ENCODE measurements around the gene COL24A1. TPM values are rescaled to one million over a fixed set of nuclear protein-coding genes. Genes with fewer than 3 reads are reported as not detected.
"Not testable (repeated sequence)": the region's sequence is repeated elsewhere in the genome, so short reads cannot be mapped to it uniquely, and the experiment has no call there.

The COL24A1 gene
- polyA plus RNA-seq, 1 donor (not counting 4 experiments of a cell fraction or from before 2014, with no cell fraction given) = not detected

DNA sequence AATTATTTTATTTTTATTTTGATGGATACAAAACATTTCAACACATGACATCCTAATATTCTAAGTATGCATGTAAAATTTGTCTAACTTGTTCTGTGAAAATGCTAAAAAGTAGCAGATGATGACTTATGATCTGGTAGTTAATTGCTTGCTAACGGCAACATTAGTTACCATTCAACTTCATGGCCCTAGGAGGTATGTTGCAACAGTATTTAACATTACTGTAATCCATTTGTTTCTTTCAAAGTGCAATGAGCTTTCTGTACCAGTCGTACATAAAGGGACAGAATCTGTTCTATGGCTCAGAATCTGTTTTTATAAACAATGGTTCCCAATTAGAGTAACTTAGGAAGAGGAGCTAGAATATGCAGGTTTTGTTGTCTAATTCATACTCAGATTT lies 356.8 kb downstream of the COL24A1 start:
- H3K9me1 ChIP-seq (ENCODE audit: control insufficient read depth, extremely low read depth, insufficient read depth, low read length) = no peaks in the 10 kb centered on the region
- FAIRE-seq (no peak), DNase-seq (ENCODE audit: low read depth, low spot score) (no peak)
- no peak overlapping the region for H2AFZ ChIP-seq (ENCODE audit: control insufficient read depth, low read length)
- H3K36me3 ChIP-seq (ENCODE audit: control insufficient read depth in 2 of 2, extremely low read depth in 1 of 2, insufficient read depth in 2 of 2, low read length in 2 of 2) = no peaks in the 10 kb centered on the region
- no peaks in the 10 kb centered on the region for H3K9me3 ChIP-seq (ENCODE audit: control insufficient read depth, low read depth, low read length)
- no peak overlapping the region for H3K9ac ChIP-seq (ENCODE audit: control insufficient read depth, extremely low read depth, insufficient read depth, low read length)
- dilution Hi-C loops (cut with MboI; ENCODE audit: extremely low pct_ligation_motif_present, low sequenced_read_pairs) = no loop called here
- H4K20me1 ChIP-seq (ENCODE audit: control insufficient read depth, extremely low read depth, insufficient read depth, low read length) = no peaks in the 10 kb centered on the region
- H3K4me3 ChIP-seq (ENCODE audit: control insufficient read depth in 2 of 3, extremely low read depth in 1 of 3, insufficient read depth in 2 of 3, low read depth in 1 of 3, low read length in 3 of 3) = no peak overlapping the region
- H3K4me2 ChIP-seq (ENCODE audit: control insufficient read depth, extremely low read depth, insufficient read depth, low read depth, low read length) = no peak overlapping the region
- H3K4me1 ChIP-seq (ENCODE audit: control insufficient read depth, extremely low read depth, insufficient read depth, low read length) = peaks cover 3% of the 10 kb centered on the region
- no peaks in the 10 kb centered on the region for H3K27me3 ChIP-seq (ENCODE audit: control insufficient read depth, extremely low read depth, insufficient read depth, low read length)
- no peak overlapping the region for H3K27ac ChIP-seq (ENCODE audit: control insufficient read depth, insufficient read depth, low read length)
- H3K79me2 ChIP-seq (ENCODE audit: control insufficient read depth, insufficient read depth, low read length) = no peaks in the 10 kb centered on the region
- TF ChIP-seq EZH2 (IDR thresholded peaks at IDR 0.05; ENCODE audit: low read length) = no peak
- TF ChIP-seq, protein P1, sequence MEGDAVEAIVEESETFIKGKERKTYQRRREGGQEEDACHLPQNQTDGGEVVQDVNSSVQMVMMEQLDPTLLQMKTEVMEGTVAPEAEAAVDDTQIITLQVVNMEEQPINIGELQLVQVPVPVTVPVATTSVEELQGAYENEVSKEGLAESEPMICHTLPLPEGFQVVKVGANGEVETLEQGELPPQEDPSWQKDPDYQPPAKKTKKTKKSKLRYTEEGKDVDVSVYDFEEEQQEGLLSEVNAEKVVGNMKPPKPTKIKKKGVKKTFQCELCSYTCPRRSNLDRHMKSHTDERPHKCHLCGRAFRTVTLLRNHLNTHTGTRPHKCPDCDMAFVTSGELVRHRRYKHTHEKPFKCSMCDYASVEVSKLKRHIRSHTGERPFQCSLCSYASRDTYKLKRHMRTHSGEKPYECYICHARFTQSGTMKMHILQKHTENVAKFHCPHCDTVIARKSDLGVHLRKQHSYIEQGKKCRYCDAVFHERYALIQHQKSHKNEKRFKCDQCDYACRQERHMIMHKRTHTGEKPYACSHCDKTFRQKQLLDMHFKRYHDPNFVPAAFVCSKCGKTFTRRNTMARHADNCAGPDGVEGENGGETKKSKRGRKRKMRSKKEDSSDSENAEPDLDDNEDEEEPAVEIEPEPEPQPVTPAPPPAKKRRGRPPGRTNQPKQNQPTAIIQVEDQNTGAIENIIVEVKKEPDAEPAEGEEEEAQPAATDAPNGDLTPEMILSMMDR (optimal IDR thresholded peaks at IDR 0.05 in 1 of 3, IDR thresholded peaks at IDR 0.05 in 1 of 3, conservative IDR thresholded peaks at IDR 0.05 in 1 of 3; ENCODE audit: extremely low read depth in 1 of 3, insufficient read depth in 2 of 3, low read length in 3 of 3) = no peak

DNA sequence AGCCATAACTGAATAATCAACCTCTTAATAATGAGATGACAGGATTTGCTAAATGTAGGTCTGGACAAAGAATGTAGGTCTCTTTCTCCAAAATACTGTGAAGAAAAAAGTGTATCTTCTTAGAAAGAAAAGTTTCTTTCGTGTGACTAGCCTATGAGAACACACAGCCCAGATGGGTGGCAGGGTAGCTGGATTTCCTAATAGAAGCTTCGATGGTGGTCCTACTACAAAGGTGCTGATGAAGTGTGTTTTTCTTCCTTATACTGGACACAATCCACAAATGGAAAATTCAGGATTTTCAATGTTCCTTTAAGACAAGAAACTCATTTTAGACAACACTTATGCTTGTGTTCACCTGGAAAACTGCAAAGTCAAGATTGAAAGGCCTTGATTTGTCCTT lies 358.2 kb downstream of the COL24A1 start:
- H3K9ac ChIP-seq (ENCODE audit: control insufficient read depth, extremely low read depth, insufficient read depth, low read length) = no peak overlapping the region
- no peak for DNase-seq (ENCODE audit: low read depth, low spot score)
- FAIRE-seq = no peak
- H3K27me3 ChIP-seq (ENCODE audit: control insufficient read depth, extremely low read depth, insufficient read depth, low read length) = no peaks in the 10 kb centered on the region
- H2AFZ ChIP-seq (ENCODE audit: control insufficient read depth, low read length) = no peak overlapping the region
- no peak overlapping the region for H3K27ac ChIP-seq (ENCODE audit: control insufficient read depth, insufficient read depth, low read length)
- peaks cover 3% of the 10 kb centered on the region for H3K4me1 ChIP-seq (ENCODE audit: control insufficient read depth, extremely low read depth, insufficient read depth, low read length)
- no peaks in the 10 kb centered on the region for H3K36me3 ChIP-seq (ENCODE audit: control insufficient read depth in 2 of 2, extremely low read depth in 1 of 2, insufficient read depth in 2 of 2, low read length in 2 of 2)
- H3K4me3 ChIP-seq (ENCODE audit: control insufficient read depth in 2 of 3, extremely low read depth in 1 of 3, insufficient read depth in 2 of 3, low read depth in 1 of 3, low read length in 3 of 3) = no peak overlapping the region
- H3K79me2 ChIP-seq (ENCODE audit: control insufficient read depth, insufficient read depth, low read length) = no peaks in the 10 kb centered on the region
- H3K9me1 ChIP-seq (ENCODE audit: control insufficient read depth, extremely low read depth, insufficient read depth, low read length) = no peaks in the 10 kb centered on the region
- dilution Hi-C loops (cut with MboI; ENCODE audit: extremely low pct_ligation_motif_present, low sequenced_read_pairs) = no loop called here
- TF ChIP-seq, protein P1 (optimal IDR thresholded peaks at IDR 0.05 in 1 of 3, IDR thresholded peaks at IDR 0.05 in 1 of 3, conservative IDR thresholded peaks at IDR 0.05 in 1 of 3; ENCODE audit: extremely low read depth in 1 of 3, insufficient read depth in 2 of 3, low read length in 3 of 3) = no peak
- H3K4me2 ChIP-seq (ENCODE audit: control insufficient read depth, extremely low read depth, insufficient read depth, low read depth, low read length) = no peak overlapping the region
- no peaks in the 10 kb centered on the region for H4K20me1 ChIP-seq (ENCODE audit: control insufficient read depth, extremely low read depth, insufficient read depth, low read length)
- no peaks in the 10 kb centered on the region for H3K9me3 ChIP-seq (ENCODE audit: control insufficient read depth, low read depth, low read length)

DNA sequence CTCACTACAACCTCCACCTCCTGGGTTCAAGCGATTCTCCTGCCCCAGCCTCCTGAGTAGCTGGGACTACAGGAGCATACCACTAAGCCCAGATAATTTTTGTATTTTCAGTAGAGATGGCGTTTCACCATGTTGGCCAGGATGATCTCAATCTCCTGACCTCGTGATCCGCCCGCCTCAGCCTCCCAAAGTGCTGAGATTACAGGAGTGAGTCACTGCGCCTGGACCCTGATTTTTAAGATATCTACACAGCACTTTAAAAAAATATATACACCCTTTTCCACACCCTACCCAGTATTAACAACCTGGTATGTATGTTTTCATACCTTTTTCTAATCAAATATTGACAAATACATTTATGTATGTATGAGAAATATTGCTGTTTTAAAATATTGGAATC lies 379.6 kb downstream of the COL24A1 start:
- H3K4me3 ChIP-seq (ENCODE audit: control insufficient read depth in 2 of 3, extremely low read depth in 1 of 3, insufficient read depth in 2 of 3, low read depth in 1 of 3, low read length in 3 of 3); H3K9ac ChIP-seq (ENCODE audit: control insufficient read depth, extremely low read depth, insufficient read depth, low read length); H3K4me2 ChIP-seq (ENCODE audit: control insufficient read depth, extremely low read depth, insufficient read depth, low read depth, low read length); H3K79me2 ChIP-seq (ENCODE audit: control insufficient read depth, insufficient read depth, low read length); dilution Hi-C loops (cut with MboI; ENCODE audit: extremely low pct_ligation_motif_present, low sequenced_read_pairs); H3K36me3 ChIP-seq (ENCODE audit: control insufficient read depth in 2 of 2, extremely low read depth in 1 of 2, insufficient read depth in 2 of 2, low read length in 2 of 2); FAIRE-seq; H3K27ac ChIP-seq (ENCODE audit: control insufficient read depth, insufficient read depth, low read length); H4K20me1 ChIP-seq (ENCODE audit: control insufficient read depth, extremely low read depth, insufficient read depth, low read length); H3K4me1 ChIP-seq (ENCODE audit: control insufficient read depth, extremely low read depth, insufficient read depth, low read length); H3K9me3 ChIP-seq (ENCODE audit: control insufficient read depth, low read depth, low read length); H3K27me3 ChIP-seq (ENCODE audit: control insufficient read depth, extremely low read depth, insufficient read depth, low read length); H3K9me1 ChIP-seq (ENCODE audit: control insufficient read depth, extremely low read depth, insufficient read depth, low read length); DNase-seq (ENCODE audit: low read depth, low spot score); H2AFZ ChIP-seq (ENCODE audit: control insufficient read depth, low read length): not testable (repeated sequence)

Data from keratinocyte (primary cell).